Measurements from ENCODE around the gene CTNNBIP1.

The CTNNBIP1 gene

DNA sequence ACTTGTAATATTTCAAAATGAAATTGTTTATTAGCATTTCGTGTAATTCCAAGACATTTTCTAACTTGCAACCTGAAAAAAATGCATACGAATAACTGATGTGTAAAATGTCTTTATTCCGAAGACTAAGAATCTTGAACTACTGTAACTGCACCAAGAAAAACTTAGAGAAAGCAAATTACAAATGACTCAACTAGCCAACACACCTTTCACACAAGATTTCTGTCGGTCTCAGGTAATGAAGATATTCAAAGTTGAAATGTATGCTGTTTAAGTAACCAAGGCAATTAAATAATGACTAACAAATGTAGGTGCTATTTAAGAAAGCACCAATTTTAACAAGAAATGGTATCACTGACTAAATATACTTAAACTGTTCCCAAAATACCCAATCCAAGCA, 88.4 kb downstream of the CTNNBIP1 start:
- H3K27ac ChIP-seq, result peak overlapping the region; percentile 90
- H3K36me3 ChIP-seq, result peaks cover 22% of the 10 kb centered on the region
- H3K4me3 ChIP-seq (ENCODE audit: low read depth, low read length), result peak overlapping the region; percentile 97
- H3K27me3 ChIP-seq (ENCODE audit: insufficient read depth, low read depth, severe bottlenecking), result no peaks in the 10 kb centered on the region
- TF ChIP-seq, protein P1, sequence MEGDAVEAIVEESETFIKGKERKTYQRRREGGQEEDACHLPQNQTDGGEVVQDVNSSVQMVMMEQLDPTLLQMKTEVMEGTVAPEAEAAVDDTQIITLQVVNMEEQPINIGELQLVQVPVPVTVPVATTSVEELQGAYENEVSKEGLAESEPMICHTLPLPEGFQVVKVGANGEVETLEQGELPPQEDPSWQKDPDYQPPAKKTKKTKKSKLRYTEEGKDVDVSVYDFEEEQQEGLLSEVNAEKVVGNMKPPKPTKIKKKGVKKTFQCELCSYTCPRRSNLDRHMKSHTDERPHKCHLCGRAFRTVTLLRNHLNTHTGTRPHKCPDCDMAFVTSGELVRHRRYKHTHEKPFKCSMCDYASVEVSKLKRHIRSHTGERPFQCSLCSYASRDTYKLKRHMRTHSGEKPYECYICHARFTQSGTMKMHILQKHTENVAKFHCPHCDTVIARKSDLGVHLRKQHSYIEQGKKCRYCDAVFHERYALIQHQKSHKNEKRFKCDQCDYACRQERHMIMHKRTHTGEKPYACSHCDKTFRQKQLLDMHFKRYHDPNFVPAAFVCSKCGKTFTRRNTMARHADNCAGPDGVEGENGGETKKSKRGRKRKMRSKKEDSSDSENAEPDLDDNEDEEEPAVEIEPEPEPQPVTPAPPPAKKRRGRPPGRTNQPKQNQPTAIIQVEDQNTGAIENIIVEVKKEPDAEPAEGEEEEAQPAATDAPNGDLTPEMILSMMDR (IDR thresholded peaks at IDR 0.05; ENCODE audit: low read depth, low read length), result no peak
- no peaks in the 10 kb centered on the region for H3K9me3 ChIP-seq (ENCODE audit: severe bottlenecking)
- no peak for DNase-seq

DNA sequence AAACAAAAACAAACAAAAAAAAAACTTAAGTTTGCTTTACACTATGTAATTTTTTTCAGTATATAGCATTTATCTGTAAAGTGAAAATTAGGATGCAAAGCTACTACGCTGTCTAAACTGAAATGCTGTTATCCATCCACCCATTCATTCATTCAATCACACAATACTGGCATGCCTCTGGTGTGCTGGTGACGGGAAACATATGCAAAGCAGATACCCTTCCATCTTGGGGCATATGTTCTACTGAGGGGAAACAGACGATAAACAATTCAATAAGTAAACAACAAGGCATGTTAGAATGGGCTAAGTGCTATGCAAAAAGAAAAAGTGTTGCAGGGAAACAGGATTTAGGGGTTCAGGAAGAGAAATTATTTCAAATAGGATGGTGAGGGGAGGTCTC, 89.5 kb downstream of the CTNNBIP1 start:
- no peaks in the 10 kb centered on the region for H3K9me3 ChIP-seq (ENCODE audit: severe bottlenecking)
- H3K4me3 ChIP-seq (ENCODE audit: low read depth, low read length), result no peak overlapping the region
- H3K27ac ChIP-seq, result no peak overlapping the region
- H3K27me3 ChIP-seq (ENCODE audit: insufficient read depth, low read depth, severe bottlenecking), result no peaks in the 10 kb centered on the region
- peaks cover 22% of the 10 kb centered on the region for H3K36me3 ChIP-seq
- TF ChIP-seq, protein P1 (IDR thresholded peaks at IDR 0.05; ENCODE audit: low read depth, low read length), result no peak
- DNase-seq, result no peak

DNA sequence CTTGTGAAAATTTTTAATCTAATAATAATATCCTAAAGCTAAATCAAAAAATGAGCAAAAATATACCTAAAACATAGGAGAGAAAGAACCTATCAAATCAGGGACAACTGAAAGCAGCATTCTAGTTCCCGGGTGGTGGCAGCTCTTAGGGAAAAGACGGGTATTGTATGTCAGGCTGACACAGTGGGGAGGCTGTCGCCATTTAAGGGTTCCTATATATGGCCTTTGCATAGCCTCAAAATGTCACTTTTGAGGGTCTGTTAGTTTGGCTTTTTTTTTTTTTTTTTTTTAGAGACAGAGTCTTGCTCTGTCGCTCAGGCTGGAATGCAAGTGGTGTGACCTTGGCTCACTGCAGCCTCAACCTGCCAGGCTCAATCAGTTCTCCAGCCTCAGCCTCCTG, 92.3 kb downstream of the CTNNBIP1 start:
- Histone ChIP-seq H3K27me3 (ENCODE audit: insufficient read depth, low read depth, severe bottlenecking) (no peaks in the 10 kb centered on the region), H3K4me3 (ENCODE audit: low read depth, low read length) (no peak overlapping the region), H3K36me3 (peaks cover 24% of the 10 kb centered on the region), H3K27ac (no peak overlapping the region; the same call in 1 of the 2 replicates), H3K9me3 (ENCODE audit: severe bottlenecking) (no peaks in the 10 kb centered on the region)
- DNase-seq, result no peak
- TF ChIP-seq, protein P1 (IDR thresholded peaks at IDR 0.05; ENCODE audit: low read depth, low read length), result no peak

DNA sequence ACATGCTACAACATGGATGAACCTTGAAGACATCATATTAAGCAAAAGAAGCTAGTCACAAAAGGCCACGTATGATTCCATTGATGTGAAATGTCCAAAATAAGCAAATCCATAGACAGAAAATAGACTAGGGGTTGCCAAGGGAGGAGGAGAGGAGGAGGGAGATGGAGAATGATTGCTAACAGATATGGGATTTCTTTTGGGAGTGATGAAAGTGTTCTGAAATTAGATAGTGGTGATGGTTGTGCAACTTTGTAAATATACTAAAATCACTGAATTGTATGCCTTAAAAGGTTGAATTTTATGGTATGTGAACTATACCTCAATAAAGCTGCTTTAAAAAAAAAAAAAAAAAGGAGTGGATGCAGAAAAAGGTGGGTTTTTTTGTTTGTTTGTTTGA, 93.9 kb downstream of the CTNNBIP1 start:
- Histone ChIP-seq H3K27ac (no peak overlapping the region), H3K36me3 (peaks cover 30% of the 10 kb centered on the region), H3K27me3 (ENCODE audit: insufficient read depth, low read depth, severe bottlenecking) (no peaks in the 10 kb centered on the region), H3K9me3 (ENCODE audit: severe bottlenecking) (no peaks in the 10 kb centered on the region), H3K4me3 (ENCODE audit: low read depth, low read length) (no peak overlapping the region)
- DNase-seq, result no peak
- TF ChIP-seq, protein P1 (IDR thresholded peaks at IDR 0.05; ENCODE audit: low read depth, low read length), result no peak

DNA sequence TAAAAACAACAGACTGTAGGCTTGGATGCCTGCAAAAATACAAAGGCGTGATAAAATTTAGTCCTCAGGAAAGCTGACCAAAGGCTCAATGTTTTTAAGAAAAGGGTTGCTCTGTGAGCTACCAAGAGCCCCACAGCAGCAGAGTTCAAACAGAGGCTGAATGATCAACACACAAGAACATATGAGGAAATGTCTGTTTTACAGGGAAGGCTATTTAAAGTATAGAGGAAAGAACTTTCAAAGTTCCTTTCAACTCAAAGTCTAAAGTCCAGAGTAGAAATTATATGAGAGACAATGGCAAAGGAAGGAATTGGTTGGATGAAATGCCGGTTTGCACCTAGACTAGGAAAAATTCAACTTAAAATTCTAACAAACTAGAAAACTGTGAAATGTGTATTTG, 94.9 kb downstream of the CTNNBIP1 start:
- Histone ChIP-seq H3K36me3 (peaks cover 22% of the 10 kb centered on the region), H3K4me3 (ENCODE audit: low read depth, low read length) (no peak overlapping the region), H3K9me3 (ENCODE audit: severe bottlenecking) (no peaks in the 10 kb centered on the region), H3K27me3 (ENCODE audit: insufficient read depth, low read depth, severe bottlenecking) (no peaks in the 10 kb centered on the region), H3K27ac (no peak overlapping the region)
- TF ChIP-seq, protein P1 (IDR thresholded peaks at IDR 0.05; ENCODE audit: low read depth, low read length), result no peak
- no peak for DNase-seq

DNA sequence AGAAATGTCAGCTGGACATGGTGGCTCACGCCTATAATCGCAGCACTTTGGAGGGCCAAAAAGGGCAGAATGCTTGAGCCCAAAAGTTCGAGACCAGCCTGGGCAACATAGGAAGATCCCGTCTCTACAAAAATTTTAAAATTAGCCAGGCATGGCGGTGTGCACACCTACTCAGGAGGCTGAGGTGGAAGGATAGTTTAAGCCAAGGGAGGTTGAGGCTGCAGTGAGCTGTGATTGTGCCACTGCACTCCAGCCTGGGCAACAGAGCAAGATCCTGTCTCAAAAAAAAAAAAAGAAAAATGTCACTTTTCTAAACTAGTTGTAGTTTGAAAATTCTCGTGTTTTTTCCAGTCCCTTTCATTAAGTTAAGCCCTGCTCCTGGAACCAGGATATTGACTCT, 95.5 kb downstream of the CTNNBIP1 start:
- TF ChIP-seq, protein P1 (IDR thresholded peaks at IDR 0.05; ENCODE audit: low read depth, low read length), result no peak
- Histone ChIP-seq H3K27me3 (ENCODE audit: insufficient read depth, low read depth, severe bottlenecking) (no peaks in the 10 kb centered on the region), H3K4me3 (ENCODE audit: low read depth, low read length) (no peak overlapping the region), H3K9me3 (ENCODE audit: severe bottlenecking) (no peaks in the 10 kb centered on the region), H3K36me3 (peaks cover 17% of the 10 kb centered on the region), H3K27ac (no peak overlapping the region)
- DNase-seq, result no peak

All from WERI-Rb-1 (cell line).